HepG2 (cell line): ENCODE data around the gene BATF3. TPM values are rescaled to one million over a fixed set of nuclear protein-coding genes. Genes with fewer than 3 reads are reported as not detected.
A peak's percentile ranks its signal among the peaks of the same experiment; 100 is the strongest.

Experiments
- FOXO1 ChIP-seq: sonication (generic); formaldehyde crosslinking; IDR thresholded peaks from 2 replicates; pipeline ENCODE4 v1.4.0; 2020; ENCODE audit warnings: missing genetic modification reagents
- MED1 ChIP-seq: sonication (generic); formaldehyde crosslinking; IDR thresholded peaks from 2 replicates; pipeline ENCODE4 v1.4.0; 2020; ENCODE audit warnings: missing genetic modification reagents
- MXI1 ChIP-seq: IDR thresholded peaks from 3 replicates; pipeline ENCODE4 v1.6.1; 2012; ENCODE audit warnings: low read depth, low read length, inconsistent platforms, borderline replicate concordance
- PITX1 ChIP-seq: sonication (generic); formaldehyde crosslinking; IDR thresholded peaks from 2 replicates; pipeline ENCODE4 v1.5.1; 2020; ENCODE audit warnings: mild to moderate bottlenecking, missing genetic modification reagents
- SOX6 ChIP-seq, 2 experiments: fragments of 450-650 bp in 1 of 2; sonication (generic) in 1 of 2; formaldehyde crosslinking in 1 of 2; IDR thresholded peaks; 2 replicates each; pipeline versions ENCODE4 v1.4.0 to v1.6.1; 2017 to 2020; ENCODE audit warnings: antibody characterized with exemption in 1 of 2, mild to moderate bottlenecking in 1 of 2, missing genetic modification reagents in 1 of 2
- SPEN ChIP-seq: sonication (generic); formaldehyde crosslinking; IDR thresholded peaks from 2 replicates; pipeline ENCODE4 v1.5.1; 2020; ENCODE audit warnings: low read depth, mild to moderate bottlenecking, missing genetic modification reagents
- ZNF562 ChIP-seq: sonication (generic); formaldehyde crosslinking; IDR thresholded peaks from 2 replicates; pipeline ENCODE4 v1.8.0; 2022; ENCODE audit warnings: missing genetic modification reagents, borderline replicate concordance
- ZNF570 ChIP-seq: sonication (generic); formaldehyde crosslinking; IDR thresholded peaks from 2 replicates; pipeline ENCODE4 v1.4.0; 2020; ENCODE audit warnings: mild to moderate bottlenecking, missing genetic modification reagents, borderline replicate concordance
- ZNF792 ChIP-seq: IDR thresholded peaks from 2 replicates; pipeline ENCODE4 v1.6.1; 2016
- polyA plus RNA-seq, 8 experiments: library from polyadenylated mRNA; depleted of rRNA in 3 of 8; stranded (reverse) in 7 of 8; unstranded in 1 of 8; fragments of >200 nt; fragmentation: Illumina TruSeq in 4 of 8; extraction: Trizol in 4 of 8; gene quantifications; 2 replicates each; pipeline versions ENCODE4 v1.2.1 to v1.2.3, GENCODE V29; 2011 to 2016; ENCODE audit warnings: low read depth in 4 of 8, missing spikeins in 1 of 8, mixed read lengths in 1 of 8; ENCODE audit not compliant: insufficient read depth in 1 of 8
- total RNA-seq, 5 experiments: library from RNA; depleted of rRNA; stranded (reverse); fragments of >200 nt; fragmentation: Illumina TruSeq; extraction: Trizol; gene quantifications; 2 replicates each; pipeline ENCODE4 v1.2.3, GENCODE V29; 2016; ENCODE audit warnings: low read depth in 1 of 5
- TF ChIP-seq, protein P1 (sequence below): IDR thresholded peaks from 2 replicates; pipeline ENCODE4 v1.4.0; 2020; ENCODE audit warnings: mild to moderate bottlenecking, missing genetic modification reagents
- TF ChIP-seq, protein P2 (sequence below): sonication (generic); formaldehyde crosslinking; IDR thresholded peaks from 2 replicates; pipeline ENCODE4 v1.4.0; 2020; ENCODE audit warnings: missing genetic modification reagents
- TF ChIP-seq, protein P3 (sequence below): sonication (generic); formaldehyde crosslinking; IDR thresholded peaks from 2 replicates; pipeline ENCODE4 v1.4.0; 2020; ENCODE audit warnings: mild to moderate bottlenecking, missing genetic modification reagents
- TF ChIP-seq, protein P4 (sequence below): IDR thresholded peaks from 2 replicates; pipeline ENCODE4 v1.6.1; 2016; ENCODE audit warnings: mild to moderate bottlenecking
- TF ChIP-seq, protein P5 (sequence below): sonication (generic); formaldehyde crosslinking; IDR thresholded peaks from 2 replicates; pipeline ENCODE4 v1.5.0; 2020; ENCODE audit warnings: mild to moderate bottlenecking, missing genetic modification reagents
- TF ChIP-seq, protein P6 (sequence below): sonication (generic); formaldehyde crosslinking; IDR thresholded peaks from 2 replicates; pipeline ENCODE4 v1.9.0; 2022; ENCODE audit warnings: low read depth, missing genetic modification reagents

BATF3 gene
- total and polyA plus RNA-seq, 2 of the 13 experiments (the other 11 are each of a cell fraction or from before 2014, with no cell fraction given) = 0.13 TPM; not detected in 1

DNA sequence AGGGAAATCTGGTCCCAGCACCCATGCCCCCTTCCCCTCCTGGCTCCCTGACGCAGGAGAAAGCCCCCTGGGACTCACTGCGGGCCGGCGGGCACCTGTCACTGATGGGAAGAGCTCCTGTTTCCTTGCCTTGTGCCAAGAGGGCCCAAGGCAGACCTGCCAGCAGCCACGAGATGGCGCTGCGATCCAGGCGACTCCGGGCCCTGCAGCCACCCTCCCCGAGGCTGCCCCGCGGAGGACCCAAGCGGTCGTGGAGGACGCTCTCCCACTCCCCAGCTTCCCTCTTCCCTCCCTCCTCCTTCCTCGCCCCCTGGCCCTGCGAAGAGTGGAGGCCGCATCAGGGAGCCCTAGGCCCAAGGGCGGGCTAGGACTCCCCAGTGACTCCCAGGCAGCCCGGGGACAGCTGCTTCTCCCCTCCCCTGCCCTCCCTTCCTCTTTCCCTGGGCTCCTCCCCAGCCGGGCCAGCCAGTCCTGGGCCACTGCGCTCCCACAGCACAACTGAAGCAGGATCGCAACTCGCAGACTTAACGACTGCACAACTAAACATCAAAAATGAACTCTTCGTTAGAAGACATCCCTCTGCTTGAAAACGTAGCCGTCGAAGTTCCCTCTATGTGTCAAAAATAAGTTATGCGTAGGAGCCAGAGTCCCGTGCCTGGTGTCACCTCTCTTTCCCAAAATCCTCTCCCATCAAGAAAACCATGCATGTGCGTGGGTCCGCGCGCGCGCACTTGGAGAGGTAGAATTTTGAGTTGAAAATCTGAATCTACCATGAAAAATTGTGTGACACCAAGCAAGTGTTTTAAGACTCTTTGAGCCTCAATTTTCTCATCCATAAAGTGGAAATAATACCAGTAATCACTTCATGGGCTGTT is 34.2 kb downstream of the BATF3 start (continued):
- TF ChIP-seq, protein P1, sequence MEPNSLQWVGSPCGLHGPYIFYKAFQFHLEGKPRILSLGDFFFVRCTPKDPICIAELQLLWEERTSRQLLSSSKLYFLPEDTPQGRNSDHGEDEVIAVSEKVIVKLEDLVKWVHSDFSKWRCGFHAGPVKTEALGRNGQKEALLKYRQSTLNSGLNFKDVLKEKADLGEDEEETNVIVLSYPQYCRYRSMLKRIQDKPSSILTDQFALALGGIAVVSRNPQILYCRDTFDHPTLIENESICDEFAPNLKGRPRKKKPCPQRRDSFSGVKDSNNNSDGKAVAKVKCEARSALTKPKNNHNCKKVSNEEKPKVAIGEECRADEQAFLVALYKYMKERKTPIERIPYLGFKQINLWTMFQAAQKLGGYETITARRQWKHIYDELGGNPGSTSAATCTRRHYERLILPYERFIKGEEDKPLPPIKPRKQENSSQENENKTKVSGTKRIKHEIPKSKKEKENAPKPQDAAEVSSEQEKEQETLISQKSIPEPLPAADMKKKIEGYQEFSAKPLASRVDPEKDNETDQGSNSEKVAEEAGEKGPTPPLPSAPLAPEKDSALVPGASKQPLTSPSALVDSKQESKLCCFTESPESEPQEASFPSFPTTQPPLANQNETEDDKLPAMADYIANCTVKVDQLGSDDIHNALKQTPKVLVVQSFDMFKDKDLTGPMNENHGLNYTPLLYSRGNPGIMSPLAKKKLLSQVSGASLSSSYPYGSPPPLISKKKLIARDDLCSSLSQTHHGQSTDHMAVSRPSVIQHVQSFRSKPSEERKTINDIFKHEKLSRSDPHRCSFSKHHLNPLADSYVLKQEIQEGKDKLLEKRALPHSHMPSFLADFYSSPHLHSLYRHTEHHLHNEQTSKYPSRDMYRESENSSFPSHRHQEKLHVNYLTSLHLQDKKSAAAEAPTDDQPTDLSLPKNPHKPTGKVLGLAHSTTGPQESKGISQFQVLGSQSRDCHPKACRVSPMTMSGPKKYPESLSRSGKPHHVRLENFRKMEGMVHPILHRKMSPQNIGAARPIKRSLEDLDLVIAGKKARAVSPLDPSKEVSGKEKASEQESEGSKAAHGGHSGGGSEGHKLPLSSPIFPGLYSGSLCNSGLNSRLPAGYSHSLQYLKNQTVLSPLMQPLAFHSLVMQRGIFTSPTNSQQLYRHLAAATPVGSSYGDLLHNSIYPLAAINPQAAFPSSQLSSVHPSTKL (CRISPR knock-in tag) = peak; percentile 37
- TF ChIP-seq, protein P2, sequence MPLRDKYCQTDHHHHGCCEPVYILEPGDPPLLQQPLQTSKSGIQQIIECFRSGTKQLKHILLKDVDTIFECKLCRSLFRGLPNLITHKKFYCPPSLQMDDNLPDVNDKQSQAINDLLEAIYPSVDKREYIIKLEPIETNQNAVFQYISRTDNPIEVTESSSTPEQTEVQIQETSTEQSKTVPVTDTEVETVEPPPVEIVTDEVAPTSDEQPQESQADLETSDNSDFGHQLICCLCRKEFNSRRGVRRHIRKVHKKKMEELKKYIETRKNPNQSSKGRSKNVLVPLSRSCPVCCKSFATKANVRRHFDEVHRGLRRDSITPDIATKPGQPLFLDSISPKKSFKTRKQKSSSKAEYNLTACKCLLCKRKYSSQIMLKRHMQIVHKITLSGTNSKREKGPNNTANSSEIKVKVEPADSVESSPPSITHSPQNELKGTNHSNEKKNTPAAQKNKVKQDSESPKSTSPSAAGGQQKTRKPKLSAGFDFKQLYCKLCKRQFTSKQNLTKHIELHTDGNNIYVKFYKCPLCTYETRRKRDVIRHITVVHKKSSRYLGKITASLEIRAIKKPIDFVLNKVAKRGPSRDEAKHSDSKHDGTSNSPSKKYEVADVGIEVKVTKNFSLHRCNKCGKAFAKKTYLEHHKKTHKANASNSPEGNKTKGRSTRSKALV = peak; percentile 79; the same call in 1 of the 2 replicates
- TF ChIP-seq, protein P3, sequence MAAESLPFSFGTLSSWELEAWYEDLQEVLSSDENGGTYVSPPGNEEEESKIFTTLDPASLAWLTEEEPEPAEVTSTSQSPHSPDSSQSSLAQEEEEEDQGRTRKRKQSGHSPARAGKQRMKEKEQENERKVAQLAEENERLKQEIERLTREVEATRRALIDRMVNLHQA = no peak
- TF ChIP-seq, protein P4, sequence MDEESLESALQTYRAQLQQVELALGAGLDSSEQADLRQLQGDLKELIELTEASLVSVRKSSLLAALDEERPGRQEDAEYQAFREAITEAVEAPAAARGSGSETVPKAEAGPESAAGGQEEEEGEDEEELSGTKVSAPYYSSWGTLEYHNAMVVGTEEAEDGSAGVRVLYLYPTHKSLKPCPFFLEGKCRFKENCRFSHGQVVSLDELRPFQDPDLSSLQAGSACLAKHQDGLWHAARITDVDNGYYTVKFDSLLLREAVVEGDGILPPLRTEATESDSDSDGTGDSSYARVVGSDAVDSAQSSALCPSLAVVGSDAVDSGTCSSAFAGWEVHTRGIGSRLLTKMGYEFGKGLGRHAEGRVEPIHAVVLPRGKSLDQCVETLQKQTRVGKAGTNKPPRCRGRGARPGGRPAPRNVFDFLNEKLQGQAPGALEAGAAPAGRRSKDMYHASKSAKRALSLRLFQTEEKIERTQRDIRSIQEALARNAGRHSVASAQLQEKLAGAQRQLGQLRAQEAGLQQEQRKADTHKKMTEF (CRISPR knock-in tag) = peak; percentile 60; the same call in 1 of the 2 replicates
- 0 out of 2 replicates have a peak, but pooled peaks have one; percentile 19 for TF ChIP-seq SPEN (CRISPR knock-in tag)
- peak; percentile 39; the same call in 1 of the 2 replicates for TF ChIP-seq ZNF792 (CRISPR knock-in tag)
- TF ChIP-seq, protein P5, sequence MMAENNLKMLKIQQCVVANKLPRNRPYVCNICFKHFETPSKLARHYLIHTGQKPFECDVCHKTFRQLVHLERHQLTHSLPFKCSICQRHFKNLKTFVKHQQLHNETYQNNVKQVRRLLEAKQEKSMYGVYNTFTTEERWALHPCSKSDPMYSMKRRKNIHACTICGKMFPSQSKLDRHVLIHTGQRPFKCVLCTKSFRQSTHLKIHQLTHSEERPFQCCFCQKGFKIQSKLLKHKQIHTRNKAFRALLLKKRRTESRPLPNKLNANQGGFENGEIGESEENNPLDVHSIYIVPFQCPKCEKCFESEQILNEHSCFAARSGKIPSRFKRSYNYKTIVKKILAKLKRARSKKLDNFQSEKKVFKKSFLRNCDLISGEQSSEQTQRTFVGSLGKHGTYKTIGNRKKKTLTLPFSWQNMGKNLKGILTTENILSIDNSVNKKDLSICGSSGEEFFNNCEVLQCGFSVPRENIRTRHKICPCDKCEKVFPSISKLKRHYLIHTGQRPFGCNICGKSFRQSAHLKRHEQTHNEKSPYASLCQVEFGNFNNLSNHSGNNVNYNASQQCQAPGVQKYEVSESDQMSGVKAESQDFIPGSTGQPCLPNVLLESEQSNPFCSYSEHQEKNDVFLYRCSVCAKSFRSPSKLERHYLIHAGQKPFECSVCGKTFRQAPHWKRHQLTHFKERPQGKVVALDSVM (CRISPR knock-in tag) = peak; percentile 87
- no peak for TF ChIP-seq ZNF562 (CRISPR knock-in tag)
- TF ChIP-seq MED1 (CRISPR knock-in tag) = no peak
- peak; percentile 66 for TF ChIP-seq PITX1
- TF ChIP-seq, protein P6, sequence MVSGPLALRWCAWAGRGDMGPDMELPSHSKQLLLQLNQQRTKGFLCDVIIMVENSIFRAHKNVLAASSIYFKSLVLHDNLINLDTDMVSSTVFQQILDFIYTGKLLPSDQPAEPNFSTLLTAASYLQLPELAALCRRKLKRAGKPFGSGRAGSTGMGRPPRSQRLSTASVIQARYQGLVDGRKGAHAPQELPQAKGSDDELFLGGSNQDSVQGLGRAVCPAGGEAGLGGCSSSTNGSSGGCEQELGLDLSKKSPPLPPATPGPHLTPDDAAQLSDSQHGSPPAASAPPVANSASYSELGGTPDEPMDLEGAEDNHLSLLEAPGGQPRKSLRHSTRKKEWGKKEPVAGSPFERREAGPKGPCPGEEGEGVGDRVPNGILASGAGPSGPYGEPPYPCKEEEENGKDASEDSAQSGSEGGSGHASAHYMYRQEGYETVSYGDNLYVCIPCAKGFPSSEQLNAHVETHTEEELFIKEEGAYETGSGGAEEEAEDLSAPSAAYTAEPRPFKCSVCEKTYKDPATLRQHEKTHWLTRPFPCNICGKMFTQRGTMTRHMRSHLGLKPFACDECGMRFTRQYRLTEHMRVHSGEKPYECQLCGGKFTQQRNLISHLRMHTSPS (CRISPR knock-in tag) = peak; percentile 37; the same call in 1 of the 2 replicates
- TF ChIP-seq ZNF570 = no peak
- TF ChIP-seq MXI1 = no peak
- no peak for TF ChIP-seq SOX6 (IDR thresholded peaks at IDR 0.05)
- peak; percentile 39; the same call in 1 of the 2 replicates for TF ChIP-seq SOX6 (CRISPR knock-in tag; IDR thresholded peaks at IDR 0.05)
- TF ChIP-seq FOXO1 = peak; percentile 21; the same call in 1 of the 2 replicates
